HG03045 (cell line): ENCODE data around the gene SLC4A2.
A peak's percentile ranks its signal among the peaks of the same experiment; 100 is the strongest.
"Not testable (repeated sequence)": the region's sequence is repeated elsewhere in the genome, so short reads cannot be mapped to it uniquely, and the experiment has no call there.

Experiments used
- ATAC-seq: cut with Tn5 transposase; IDR thresholded peaks from one replicate; pipeline ENCODE4 v1.9.1; 2021; ENCODE audit warnings: mild to moderate bottlenecking, moderate library complexity; ENCODE audit not compliant: unreplicated experiment

SLC4A2 gene

DNA sequence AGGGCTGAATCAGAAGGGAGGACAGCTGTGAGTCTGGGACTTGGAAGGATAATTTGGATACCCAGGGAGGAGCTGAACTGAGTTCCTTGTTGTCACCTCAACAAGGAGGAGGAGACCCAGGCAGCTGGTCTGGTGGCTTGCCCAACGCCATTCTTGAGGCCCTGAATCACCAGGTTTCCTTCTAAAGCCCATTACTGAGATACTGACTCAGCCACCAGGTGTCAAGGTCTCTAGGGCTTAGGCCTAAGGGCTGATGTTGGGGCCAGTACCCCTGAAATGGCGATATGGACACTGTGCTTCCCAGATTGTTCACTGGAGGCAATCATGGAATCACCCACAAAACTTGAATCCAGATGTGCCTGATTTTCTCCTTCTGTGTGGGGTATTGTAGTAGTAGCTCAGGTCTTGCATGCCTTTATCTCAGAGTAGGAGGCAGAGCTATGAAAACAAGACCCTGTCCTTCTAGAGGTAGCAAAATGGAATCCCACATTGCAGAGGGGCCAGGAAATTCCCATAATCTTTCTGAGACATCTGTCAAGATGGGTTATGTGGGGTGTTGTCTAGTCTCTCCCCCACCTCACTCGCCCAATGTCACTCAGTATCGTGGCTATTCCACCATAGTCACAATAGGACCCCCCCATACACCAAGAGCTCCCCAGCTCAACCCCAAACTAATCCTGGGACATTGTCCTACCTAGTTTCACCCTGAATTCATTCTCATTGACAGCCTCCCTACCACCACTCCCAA lies 33.3 kb upstream of the SLC4A2 start:
- no peak for ATAC-seq

DNA sequence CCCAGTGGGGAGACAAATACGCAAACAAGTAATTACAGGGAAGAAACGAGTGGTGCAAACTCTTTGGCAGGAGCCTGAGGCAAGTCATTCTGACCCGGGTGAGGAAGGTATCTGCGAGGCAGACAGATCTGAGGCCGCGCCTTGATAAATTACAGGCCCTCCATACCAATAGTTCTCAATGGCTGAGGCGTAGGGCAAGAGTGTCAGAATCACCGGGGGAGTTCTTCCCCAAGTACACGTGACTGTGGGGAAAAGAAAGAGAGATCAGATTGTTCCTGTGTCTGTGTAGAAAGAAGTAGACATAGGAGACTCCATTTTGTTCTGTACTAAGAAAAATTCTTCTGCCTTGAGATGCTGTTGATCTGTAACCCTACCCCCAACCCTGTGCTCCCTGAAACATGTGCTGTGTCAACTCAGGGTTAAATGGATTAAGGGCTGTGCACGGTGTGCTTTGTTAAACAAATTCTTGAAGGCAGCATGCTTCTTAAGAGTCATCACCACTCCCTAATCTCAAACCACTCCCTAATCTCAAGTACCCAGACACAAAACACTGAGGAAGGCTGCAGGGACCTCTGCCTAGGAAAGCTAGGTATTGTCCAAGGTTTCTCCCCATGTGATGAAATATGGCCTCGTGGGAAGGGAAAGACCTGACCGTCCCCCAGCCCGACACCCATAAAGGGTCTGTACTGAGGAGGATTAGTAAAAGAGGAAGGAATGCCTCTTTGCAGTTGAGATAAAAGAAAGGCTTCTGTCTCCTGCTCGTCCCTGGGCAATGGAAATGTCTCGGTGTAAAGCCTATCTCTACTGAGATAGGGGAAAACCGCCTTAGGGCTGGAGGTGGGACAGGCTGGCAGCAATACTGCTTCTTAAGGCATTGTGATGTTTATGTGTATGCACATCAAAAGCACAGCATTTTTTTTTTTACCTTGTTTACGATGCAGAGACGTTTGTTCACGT lies 32.3 kb upstream of the SLC4A2 start:
- ATAC-seq = not testable (repeated sequence)

DNA sequence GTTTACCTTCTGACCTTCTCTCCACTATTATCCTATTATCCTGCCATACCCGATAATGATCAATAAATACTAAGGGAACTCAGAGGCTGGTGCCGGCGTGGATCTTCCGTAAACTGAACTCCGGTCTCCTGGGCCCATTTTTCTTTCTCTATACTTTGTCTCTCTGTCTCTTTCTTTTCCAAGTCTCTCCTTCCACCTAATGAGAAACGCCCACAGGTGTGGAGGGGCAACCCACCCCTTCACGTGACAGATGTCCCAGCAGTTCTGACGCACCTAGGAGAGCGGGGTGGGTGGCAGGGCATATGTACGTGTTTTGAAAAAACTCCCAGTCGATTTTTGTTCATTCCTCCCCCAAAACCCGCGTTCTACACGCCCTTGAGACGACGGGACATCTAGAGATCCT lies 31.7 kb upstream of the SLC4A2 start:
- ATAC-seq = peak; percentile 7

DNA sequence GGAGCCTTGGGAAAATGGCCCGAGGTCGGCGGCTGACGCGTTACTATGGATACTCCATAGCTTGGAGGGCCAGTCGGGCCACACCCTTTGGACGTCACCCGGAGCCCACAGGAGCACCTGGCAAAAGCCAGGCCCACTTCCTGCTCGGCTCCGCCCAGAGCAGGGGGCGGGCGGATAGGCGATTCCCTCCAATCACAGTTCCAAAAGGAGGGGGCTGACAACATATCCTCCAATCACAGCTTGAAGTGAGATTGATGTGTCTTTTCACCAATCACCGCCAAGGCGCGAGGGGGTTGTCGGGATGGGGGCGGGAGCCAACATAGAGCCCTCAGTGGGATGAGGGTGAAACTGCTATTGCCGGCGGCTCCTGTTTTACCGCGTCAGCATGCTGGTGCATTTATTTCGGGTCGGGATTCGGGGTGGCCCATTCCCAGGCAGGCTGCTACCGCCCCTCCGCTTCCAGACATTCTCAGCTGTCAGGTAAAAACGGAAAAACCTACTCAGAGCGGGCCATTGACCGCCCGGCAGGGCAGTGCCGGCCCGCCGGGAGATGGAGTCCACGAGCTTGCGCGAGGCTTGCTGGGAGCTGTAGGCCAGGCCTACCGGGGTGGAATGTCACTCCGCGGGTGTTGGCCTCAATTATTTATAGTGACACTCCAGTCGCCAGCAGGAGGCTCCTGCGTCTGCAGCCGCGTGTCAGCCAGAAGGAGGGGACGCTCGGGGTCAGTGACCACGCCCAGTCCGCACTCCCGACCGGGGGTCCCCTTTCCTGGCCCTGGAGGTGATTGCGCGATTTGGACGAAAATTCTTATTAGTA lies 31.1 kb upstream of the SLC4A2 start, which contains the start of gene ABCB8:
Gene ABCB8, plus strand, starts transcription at position 320 of the 817 bp plus-strand sequence. Its CDS starts 66 bp downstream, at position 386.
- peak; percentile 98 for ATAC-seq

DNA sequence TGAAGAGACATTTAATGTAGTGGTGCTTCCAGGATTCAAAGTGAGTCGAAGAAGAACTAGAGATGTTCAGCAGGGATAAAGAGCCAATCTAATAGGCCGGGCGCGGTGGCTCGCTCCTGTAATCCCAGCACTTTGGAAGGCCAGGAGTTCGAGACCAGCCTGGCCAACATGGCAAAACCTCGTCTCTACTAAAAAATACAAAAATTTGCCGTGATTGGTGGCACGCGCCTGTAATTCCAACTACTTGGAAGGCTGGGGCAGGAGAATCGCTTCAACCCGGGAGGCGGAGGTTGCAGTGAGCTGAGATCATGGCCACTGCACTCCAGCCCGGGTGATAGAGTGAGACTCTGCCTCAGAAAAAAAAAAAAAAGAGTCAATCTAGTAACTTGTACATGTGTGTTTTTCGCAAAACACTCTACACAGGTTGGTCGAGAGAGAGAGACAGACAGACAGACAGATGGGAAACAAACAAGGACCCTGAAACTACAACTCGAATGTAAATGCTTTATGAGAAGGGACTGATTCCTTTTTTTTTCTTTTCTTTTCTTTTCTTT lies 30.4 kb upstream of the SLC4A2 start:
- no peak for ATAC-seq

DNA sequence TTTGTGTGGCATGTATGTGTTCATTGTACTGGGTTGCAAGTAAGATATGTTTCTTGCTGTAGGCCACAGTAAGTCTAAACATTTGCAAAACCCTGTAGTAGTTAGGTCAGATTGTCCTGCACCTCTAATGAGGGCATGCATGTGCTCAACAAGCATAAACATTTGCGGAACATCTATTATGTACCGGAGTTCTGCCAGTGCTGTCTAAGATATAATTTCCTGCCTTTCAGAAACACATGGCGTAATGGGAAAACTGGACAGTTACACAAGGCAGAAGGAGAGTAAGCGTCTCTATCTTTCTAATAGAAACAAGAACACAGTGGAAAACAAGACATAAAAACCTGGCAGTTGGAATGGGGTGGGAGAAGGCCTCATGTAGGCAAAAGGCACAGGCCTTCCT lies 28.4 kb upstream of the SLC4A2 start:
- no peak for ATAC-seq

DNA sequence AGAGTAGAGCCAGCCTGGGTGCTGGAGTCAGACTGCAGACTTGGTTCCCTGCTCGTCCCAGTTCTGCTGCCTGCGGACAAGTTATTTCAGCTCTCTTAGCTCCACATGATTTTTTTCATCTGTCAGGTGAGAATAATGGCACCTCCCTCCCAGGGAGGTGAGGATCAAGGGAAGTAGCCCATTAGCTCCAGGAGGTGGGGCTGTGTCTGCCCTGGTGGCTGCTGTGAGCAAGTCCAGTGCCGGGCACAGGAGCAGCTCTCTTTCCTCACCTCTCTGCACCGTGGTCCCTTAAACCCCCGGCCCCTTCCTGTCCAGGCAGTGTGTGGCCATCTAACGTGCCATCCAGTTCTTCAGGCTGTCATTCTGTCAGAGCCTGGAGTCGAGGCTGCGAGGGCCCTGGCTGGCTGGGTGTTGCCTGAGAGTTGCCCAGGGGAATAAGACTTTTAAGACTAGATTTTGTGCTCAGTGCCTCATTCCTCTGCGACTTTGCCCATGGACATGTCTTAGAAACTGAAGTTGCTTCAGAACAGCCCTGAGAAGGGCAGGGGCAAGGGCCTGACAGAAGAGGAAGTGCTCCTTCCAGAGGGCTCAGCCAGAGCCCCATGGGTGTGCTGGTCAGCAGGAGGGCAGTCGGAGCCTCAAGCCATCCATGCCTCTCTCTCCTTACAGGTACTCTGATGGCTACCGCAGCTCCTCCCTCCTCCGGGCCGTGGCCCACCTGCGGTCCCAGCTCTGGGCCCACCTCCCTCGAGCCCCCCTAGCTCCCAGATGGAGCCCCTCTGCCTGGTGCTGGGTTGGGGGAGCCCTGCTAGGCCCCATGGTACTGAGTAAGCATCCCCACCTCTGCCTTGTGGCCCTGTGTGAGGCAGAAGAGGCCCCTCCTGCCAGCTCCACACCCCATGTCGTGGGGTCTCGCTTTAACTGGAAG lies 26.2 kb upstream of the SLC4A2 start:
- ATAC-seq = no peak

DNA sequence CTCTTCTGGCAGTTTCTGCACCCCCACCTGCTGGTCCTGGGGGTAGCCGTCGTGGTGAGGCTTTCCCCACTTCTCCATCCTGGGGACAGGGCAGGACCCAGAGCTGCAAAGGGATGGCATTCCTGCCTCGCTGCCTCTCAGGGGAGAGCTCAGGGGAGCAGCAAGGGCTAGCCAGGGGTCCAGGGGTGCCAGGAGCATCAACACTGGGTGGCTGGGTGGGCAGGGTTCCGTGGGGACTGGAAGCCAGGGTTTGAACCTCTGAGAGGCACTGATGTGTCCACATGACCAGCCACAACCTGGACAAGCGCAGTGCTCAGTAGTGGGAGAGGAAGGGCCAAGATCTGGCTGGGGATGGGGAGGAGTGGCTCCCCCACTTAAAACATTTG lies 25.5 kb upstream of the SLC4A2 start:
- ATAC-seq = no peak

DNA sequence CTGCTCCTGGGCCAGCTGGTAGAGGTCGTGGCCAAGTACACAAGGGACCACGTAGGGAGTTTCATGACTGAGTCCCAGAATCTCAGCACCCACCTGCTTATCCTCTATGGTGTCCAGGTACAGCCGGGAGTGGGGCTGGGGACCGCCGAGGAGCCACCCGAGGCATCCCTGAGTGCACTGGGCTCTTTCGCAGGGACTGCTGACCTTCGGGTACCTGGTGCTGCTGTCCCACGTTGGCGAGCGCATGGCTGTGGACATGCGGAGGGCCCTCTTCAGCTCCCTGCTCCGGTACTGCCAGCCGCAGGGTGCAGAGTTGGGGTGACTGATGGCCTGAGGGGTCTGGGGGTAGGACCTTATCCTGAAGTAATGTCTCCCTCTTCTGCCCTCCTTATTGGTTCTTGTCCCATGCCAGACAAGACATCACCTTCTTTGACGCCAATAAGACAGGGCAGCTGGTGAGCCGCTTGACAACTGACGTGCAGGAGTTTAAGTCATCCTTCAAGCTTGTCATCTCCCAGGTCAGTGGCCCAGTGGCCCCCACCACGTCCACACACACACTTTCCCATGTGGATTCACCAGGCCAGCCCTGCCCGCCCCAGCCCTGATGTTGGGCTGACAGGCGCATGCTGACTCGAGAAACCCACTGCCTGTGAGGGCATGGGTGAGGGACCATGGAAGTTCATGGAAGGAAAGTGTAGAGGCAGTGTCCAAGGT lies 24.9 kb upstream of the SLC4A2 start:
- ATAC-seq = no peak

DNA sequence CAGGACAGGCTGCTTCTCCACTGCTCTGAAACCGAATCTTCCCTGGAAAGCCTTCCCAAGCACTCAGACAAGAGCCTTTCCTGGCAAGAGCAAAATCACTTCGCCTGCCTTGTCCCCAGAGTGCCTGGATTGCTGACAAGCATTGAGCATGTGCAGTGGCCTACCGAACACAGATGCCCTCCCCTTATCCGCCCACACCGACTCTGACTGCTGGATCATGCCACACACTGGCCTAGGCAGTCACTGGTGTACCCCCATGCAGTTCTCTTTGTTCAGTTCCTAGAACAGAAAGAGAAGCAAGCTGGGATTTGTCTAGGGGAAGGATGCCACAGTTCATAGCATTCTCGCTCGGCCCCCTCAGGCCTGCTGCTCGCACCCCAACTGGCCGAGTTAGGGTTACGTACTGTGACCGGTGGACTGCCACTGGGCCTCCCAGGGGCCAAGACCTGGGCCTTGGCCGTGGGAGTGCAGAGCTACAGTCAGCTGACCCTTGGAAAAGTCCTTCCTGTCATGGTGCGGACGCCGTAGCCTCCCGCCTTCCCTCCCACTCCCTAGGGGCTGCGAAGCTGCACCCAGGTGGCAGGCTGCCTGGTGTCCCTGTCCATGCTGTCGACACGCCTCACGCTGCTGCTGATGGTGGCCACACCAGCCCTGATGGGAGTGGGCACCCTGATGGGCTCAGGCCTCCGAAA lies 24.2 kb upstream of the SLC4A2 start:
- ATAC-seq = no peak

DNA sequence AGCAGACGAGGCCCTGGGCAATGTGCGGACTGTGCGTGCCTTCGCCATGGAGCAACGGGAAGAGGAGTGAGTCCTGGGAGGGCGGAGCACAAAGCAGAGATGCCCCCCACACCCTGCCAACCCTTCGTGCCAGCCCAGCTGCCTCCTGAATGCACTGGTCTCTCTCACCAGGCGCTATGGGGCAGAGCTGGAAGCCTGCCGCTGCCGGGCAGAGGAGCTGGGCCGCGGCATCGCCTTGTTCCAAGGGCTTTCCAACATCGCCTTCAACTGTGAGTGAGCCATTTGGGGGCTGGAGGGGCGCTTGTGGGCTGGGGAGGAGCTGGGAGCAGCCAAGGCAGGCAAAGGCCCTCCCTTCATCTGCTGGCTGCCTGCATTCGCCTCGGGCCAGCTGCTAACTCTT lies 23.5 kb upstream of the SLC4A2 start:
- no peak for ATAC-seq

DNA sequence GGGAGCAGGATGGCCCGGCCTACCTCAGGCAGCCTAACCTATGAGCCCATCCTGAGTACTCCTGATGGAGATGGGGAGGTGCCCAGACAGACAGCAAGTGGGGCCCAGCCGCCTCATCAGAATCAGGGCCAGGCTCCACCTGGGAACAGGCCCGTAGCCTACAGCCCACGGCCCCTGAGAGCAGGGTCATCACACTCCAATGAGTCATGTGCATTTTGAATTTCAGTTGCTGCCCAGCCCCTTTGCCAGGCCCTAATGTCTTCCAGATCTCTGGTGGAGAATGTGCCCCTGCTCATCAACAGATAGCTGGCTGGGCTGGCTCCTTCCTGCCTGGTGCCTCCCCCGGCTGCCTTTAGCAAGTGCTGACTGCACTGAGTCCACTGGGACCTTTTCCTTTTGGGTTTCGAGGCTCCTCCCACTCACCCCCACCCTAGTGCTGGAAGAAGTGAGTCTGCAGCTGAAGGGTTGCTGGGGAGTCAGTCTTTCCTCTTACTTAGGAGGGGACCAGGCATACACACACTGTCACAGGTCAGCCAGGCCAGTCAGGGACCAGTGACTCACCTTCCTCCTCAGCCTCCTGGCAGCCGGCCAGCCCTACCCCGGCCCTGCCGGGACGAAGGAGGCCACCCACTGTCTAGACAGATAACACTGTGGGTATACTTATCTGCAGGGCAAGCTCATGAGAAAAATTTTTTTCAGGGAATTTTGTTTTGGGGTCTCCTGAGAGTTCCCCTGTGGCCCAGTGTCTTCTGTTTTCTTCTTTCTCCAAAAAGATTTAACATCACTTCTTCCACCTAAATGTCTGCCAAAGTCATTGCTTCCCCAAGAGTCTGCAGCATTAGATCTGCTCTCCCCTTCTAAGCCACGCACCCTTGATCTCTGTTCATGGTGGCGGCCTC lies 20.2 kb upstream of the SLC4A2 start:
- ATAC-seq = no peak

DNA sequence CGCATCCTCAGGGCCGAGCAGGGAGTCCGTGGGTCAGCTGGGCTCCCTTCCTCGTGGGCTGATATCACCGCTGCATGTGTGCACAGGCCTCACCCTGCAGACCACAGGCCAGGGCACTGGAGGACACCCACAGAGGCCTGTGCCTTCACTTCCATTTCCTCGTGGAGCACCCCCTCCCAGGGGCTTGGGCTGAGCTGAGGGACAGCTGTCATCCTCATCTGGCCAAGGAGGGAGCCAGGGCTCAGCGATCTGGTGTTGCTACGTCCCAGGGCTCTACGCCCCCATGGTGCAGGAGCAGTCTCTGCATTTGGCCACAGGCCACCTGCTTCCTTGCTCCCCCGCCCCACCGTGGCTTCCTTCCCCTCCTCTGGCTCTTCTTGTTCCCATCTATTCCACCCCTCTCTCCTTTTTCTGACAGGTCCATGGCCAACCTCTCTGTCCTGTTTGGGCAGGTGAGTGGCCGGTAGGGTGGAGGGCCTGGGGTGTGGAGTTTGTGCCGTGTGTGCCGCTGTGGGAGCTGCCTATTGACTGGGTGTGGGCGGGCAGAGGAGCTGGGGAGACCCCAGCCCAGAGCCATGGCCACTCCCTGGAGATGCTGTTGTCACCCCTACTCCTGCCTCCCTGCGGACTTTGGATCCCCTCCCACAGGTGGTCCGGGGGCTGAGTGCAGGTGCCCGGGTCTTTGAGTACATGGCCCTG lies 19.4 kb upstream of the SLC4A2 start:
- ATAC-seq = no peak

DNA sequence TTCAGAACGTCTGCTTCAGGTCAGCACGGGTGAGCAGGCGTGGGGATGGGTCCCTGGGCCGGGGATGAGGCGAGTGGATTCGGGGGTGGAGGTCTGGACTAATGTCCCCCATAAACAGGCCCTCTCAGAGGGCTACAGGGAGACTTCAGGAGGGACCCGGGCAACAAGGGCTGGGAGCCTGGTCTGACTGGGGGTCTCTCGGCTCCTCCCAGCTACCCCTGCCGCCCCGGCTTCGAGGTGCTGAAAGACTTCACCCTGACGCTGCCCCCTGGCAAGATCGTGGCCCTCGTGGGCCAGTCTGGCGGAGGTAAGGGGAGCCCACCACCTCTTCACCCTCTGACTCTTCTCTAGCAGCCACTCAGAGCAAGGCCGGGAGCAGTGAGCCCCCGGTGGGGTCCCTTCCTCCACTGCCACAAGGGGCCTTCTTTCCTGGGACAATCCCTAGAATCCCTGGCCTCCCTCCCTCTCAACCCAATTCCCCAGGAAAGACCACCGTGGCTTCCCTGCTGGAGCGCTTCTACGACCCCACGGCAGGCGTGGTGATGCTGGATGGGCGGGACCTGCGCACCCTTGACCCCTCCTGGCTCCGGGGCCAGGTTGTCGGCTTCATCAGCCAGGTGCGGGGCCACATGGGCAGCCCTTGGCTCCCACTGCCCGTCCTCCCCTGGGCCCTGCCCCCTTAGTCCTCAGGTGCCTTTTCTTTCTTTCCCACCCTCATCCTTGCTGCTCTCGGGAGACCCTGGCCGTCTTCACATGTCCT lies 18.6 kb upstream of the SLC4A2 start:
- ATAC-seq = no peak

DNA sequence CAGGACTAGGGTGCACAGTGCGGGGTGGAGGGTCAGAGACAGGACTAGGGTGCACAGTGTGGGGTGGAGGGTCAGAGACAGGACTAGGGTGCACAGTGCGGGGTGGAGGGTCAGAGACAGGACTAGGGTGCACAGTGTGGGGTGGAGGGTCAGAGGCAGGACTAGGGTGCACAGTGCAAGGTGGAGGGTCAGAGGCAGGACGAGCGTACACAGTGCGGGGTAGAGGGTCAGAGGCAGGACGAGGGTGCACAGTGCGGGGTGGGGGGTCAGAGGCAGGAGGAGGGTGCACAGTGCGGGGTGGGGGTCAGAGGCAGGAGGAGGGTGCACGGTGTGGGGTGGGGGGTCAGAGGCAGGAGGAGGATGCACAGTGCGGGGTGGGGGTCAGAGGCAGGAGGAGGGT lies 15.9 kb upstream of the SLC4A2 start:
- ATAC-seq = not testable (repeated sequence)

DNA sequence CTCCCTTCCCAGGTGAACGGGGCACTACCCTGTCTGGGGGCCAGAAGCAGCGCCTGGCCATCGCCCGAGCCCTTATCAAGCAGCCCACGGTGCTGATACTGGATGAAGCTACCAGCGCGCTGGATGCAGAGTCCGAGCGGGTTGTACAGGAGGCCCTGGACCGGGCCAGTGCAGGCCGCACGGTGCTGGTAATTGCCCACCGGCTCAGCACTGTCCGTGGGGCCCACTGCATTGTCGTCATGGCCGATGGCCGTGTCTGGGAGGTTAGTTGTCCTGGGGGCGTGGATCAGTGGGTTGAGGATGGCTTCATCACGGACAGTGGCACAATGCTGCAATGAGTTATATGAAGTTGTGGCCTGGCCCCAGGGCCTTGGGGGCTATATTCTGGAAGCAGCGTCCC lies 15.4 kb upstream of the SLC4A2 start:
- ATAC-seq = no peak
